H1 (cell line): ENCODE data around the gene PYURF. TPM values are rescaled to one million over a fixed set of nuclear protein-coding genes. Genes with fewer than 3 reads are reported as not detected.

ENCODE experiments used
- CTCF ChIA-PET: fragments of 300-600 bp; sonication (Branson Sonifier 250); formaldehyde crosslinking; loops from one replicate; lab custom pipeline; 2021; ENCODE audit not compliant: partially characterized antibody; lab: Charles Lee
- POLR2A ChIA-PET: fragments of 300-600 bp; sonication (Branson Sonifier 250); formaldehyde crosslinking; loops from one replicate; lab custom pipeline; 2021; ENCODE audit warnings: inconsistent platforms; ENCODE audit not compliant: partially characterized antibody; lab: Charles Lee
- DNase-seq, 2 experiments: peaks; one replicate each; pipeline versions ENCODE4 v3.0.0 to v3.0.0-alpha.2; 2010 to 2022; ENCODE audit warnings: low spot score in 2 of 2, low read depth in 1 of 2, mixed read lengths in 1 of 2
- FAIRE-seq: peaks from 2 replicates; lab custom pipeline; 2011; peaks lifted over from hg19 to GRCh38; lab: Jason Lieb, UNC
- H2AFZ ChIP-seq: 2 replicates; pipeline ENCODE4 v1.8.1; 2012; ENCODE audit warnings: low read length, inconsistent platforms
- H2AK5ac ChIP-seq: 2 replicates; pipeline ENCODE4 v1.6.1; 2013; ENCODE audit warnings: low read depth, low read length
- H2BK120ac ChIP-seq: replicated peaks from 2 replicates; pipeline ENCODE3; 2013; ENCODE audit warnings: low read depth, low read length, inconsistent platforms
- H2BK12ac ChIP-seq: 2 replicates; pipeline ENCODE4 v1.6.1; 2013; ENCODE audit warnings: low read depth, low read length
- H2BK15ac ChIP-seq: 2 replicates; pipeline ENCODE4 v1.6.1; 2013; ENCODE audit warnings: low read length
- H2BK20ac ChIP-seq: 2 replicates; pipeline ENCODE4 v1.6.1; 2013; ENCODE audit warnings: low read length
- H2BK5ac ChIP-seq: 2 replicates; pipeline ENCODE4 v1.6.1; 2013; ENCODE audit warnings: low read depth, low read length
- H3K14ac ChIP-seq: 2 replicates; pipeline ENCODE4 v1.6.1; 2013; ENCODE audit warnings: inconsistent platforms; ENCODE audit not compliant: insufficient read length
- H3K18ac ChIP-seq: 2 replicates; pipeline ENCODE4 v1.6.1; 2013; ENCODE audit warnings: low read length; ENCODE audit errors: extremely low read depth
- H3K23ac ChIP-seq: 2 replicates; pipeline ENCODE4 v1.6.1; 2013; ENCODE audit warnings: inconsistent platforms; ENCODE audit not compliant: insufficient read length
- H3K23me2 ChIP-seq: 2 replicates; pipeline ENCODE4 v1.6.1; 2013; ENCODE audit warnings: low read depth, low read length
- H3K27ac ChIP-seq: 2 replicates; pipeline ENCODE4 v1.6.1; 2011; ENCODE audit warnings: low read depth, low read length, inconsistent platforms
- H3K27me3 ChIP-seq, 4 experiments: replicated peaks in 1 of 4; 1 replicate in 1 of 4; 2 replicates in 3 of 4; pipeline versions ENCODE4 v1.6.1 to v1.8.1; 2011 to 2013; ENCODE audit warnings: low read length in 3 of 4, mild to moderate bottlenecking in 3 of 4, inconsistent platforms in 2 of 4, mixed read lengths in 2 of 4, moderate library complexity in 1 of 4; ENCODE audit not compliant: control insufficient read depth in 3 of 4, insufficient read depth in 3 of 4; ENCODE audit errors: extremely low read depth in 1 of 4
- H3K36me3 ChIP-seq, 4 experiments: 2 replicates each; pipeline versions ENCODE4 v1.6.1 to v1.8.1; 2011 to 2013; ENCODE audit warnings: mild to moderate bottlenecking in 4 of 4, low read length in 3 of 4, moderate library complexity in 2 of 4, control low read depth in 1 of 4, inconsistent platforms in 1 of 4; ENCODE audit not compliant: insufficient read depth in 4 of 4, control insufficient read depth in 2 of 4
- H3K4ac ChIP-seq: replicated peaks from 2 replicates; pipeline ENCODE3; 2013; ENCODE audit warnings: low read length, low read depth, mixed read lengths, inconsistent platforms; ENCODE audit not compliant: insufficient read length
- H3K4me1 ChIP-seq, 4 experiments: replicated peaks in 1 of 4; 1 replicate in 1 of 4; 2 replicates in 3 of 4; pipeline versions ENCODE4 v1.6.1 to v1.8.1; 2011 to 2013; ENCODE audit warnings: low read length in 3 of 4, inconsistent platforms in 2 of 4, mixed read lengths in 1 of 4; ENCODE audit not compliant: insufficient read depth in 4 of 4, control insufficient read depth in 3 of 4
- H3K4me2 ChIP-seq, 2 experiments: 2 replicates each; pipeline versions ENCODE4 v1.6.1 to v1.8.1; 2011 to 2013; ENCODE audit warnings: low read depth in 2 of 2, low read length in 2 of 2, control low read depth in 1 of 2, inconsistent platforms in 1 of 2, mild to moderate bottlenecking in 1 of 2; ENCODE audit not compliant: insufficient read depth in 1 of 2
- H3K4me3 ChIP-seq, 4 experiments: fragments of 200-600, 300-600 bp in 1 of 4; sonication (generic), shearing (Covaris generic), sonication (Bioruptor Twin) in 1 of 4; 2 replicates each; pipeline versions ENCODE4 v1.5.1 to v1.8.1; 2011 to 2016; ENCODE audit warnings: low read length in 4 of 4, low read depth in 3 of 4, control low read depth in 2 of 4, inconsistent platforms in 2 of 4, mild to moderate bottlenecking in 2 of 4, mixed read lengths in 1 of 4, moderate library complexity in 1 of 4; ENCODE audit not compliant: insufficient read depth in 2 of 4; ENCODE audit errors: extremely low read depth in 1 of 4
- H3K56ac ChIP-seq: replicated peaks from 2 replicates; pipeline ENCODE3; 2013; ENCODE audit warnings: low read depth, mild to moderate bottlenecking, mixed read lengths, low read length, inconsistent platforms; ENCODE audit not compliant: insufficient read length
- H3K79me1 ChIP-seq: 2 replicates; pipeline ENCODE4 v1.6.1; 2013; ENCODE audit warnings: low read depth, low read length, control low read depth
- H3K79me2 ChIP-seq, 2 experiments: 2 replicates each; pipeline versions ENCODE4 v1.6.1 to v1.8.1; 2012 to 2013; ENCODE audit warnings: low read length in 2 of 2, mild to moderate bottlenecking in 2 of 2, inconsistent platforms in 1 of 2; ENCODE audit not compliant: insufficient read depth in 2 of 2, control insufficient read depth in 1 of 2
- H3K9ac ChIP-seq, 4 experiments: replicated peaks in 1 of 4; 1 replicate in 1 of 4; 2 replicates in 3 of 4; pipeline versions ENCODE4 v1.6.1 to v1.8.1; 2011 to 2013; ENCODE audit warnings: low read depth in 3 of 4, low read length in 3 of 4, control low read depth in 2 of 4, mild to moderate bottlenecking in 2 of 4, moderate library complexity in 2 of 4, inconsistent platforms in 1 of 4; ENCODE audit errors: extremely low read depth in 1 of 4
- H3K9me3 ChIP-seq, 2 experiments: 2 replicates each; pipeline versions ENCODE4 v1.6.1 to v1.8.1; 2012 to 2013; ENCODE audit warnings: mild to moderate bottlenecking in 2 of 2, moderate library complexity in 2 of 2, control low read depth in 1 of 2, inconsistent platforms in 1 of 2, low read depth in 1 of 2, low read length in 1 of 2, mixed read lengths in 1 of 2; ENCODE audit not compliant: insufficient read depth in 2 of 2
- H4K20me1 ChIP-seq, 2 experiments: replicated peaks in 1 of 2; 2 replicates each; pipeline versions ENCODE3 to v1.8.1; 2011 to 2013; ENCODE audit warnings: inconsistent platforms in 2 of 2, low read length in 2 of 2, mild to moderate bottlenecking in 1 of 2; ENCODE audit not compliant: insufficient read depth in 2 of 2, control insufficient read depth in 1 of 2
- H4K5ac ChIP-seq: 2 replicates; pipeline ENCODE4 v1.6.1; 2013; ENCODE audit warnings: low read length, low read depth, mixed read lengths, inconsistent platforms; ENCODE audit not compliant: insufficient read length
- H4K8ac ChIP-seq: 2 replicates; pipeline ENCODE4 v1.8.0; 2013; ENCODE audit warnings: mild to moderate bottlenecking, moderate library complexity, low read length, inconsistent platforms; ENCODE audit not compliant: insufficient read depth; ENCODE audit errors: extremely low read depth
- H4K91ac ChIP-seq: replicated peaks from 2 replicates; pipeline ENCODE3; 2013; ENCODE audit warnings: low read length, mixed read lengths, inconsistent platforms; ENCODE audit not compliant: insufficient read length
- PHF8 ChIP-seq: fragments of 200-600 bp; sonication (generic); conservative IDR thresholded peaks from 2 replicates; pipeline ENCODE4 v1.7.1; 2012; ENCODE audit warnings: low read depth, mild to moderate bottlenecking, inconsistent platforms, low read length, moderate library complexity
- POLR2A ChIP-seq, 2 experiments: IDR thresholded peaks; 1 replicate in 1 of 2; 2 replicates in 1 of 2; pipeline ENCODE4 v1.6.1; 2011; ENCODE audit warnings: low read depth in 2 of 2, low read length in 2 of 2, mild to moderate bottlenecking in 2 of 2; ENCODE audit errors: control extremely low read depth in 1 of 2
- WGBS, 2 experiments: shearing (Covaris generic) in 1 of 2; methylation state at CpG; one replicate each; pipeline versions ENCODE4 v1.1.6 to v1.1.7; 2013 to 2015; ENCODE audit warnings: low lambda C conversion rate in 2 of 2, mixed read lengths in 2 of 2, inconsistent platforms in 1 of 2, low coverage in 1 of 2, missing lambda C conversion rate in 1 of 2; ENCODE audit not compliant: insufficient replicate concordance in 2 of 2, insufficient coverage in 1 of 2, insufficient read length in 1 of 2; ENCODE audit errors: extremely low coverage in 1 of 2, missing lambda C conversion rate in 1 of 2; 5-methylcytosine and 5-hydroxymethylcytosine counted together
- polyA plus RNA-seq, 7 experiments: library from polyadenylated mRNA; depleted of rRNA in 3 of 7; stranded (reverse) in 5 of 7; unstranded in 2 of 7; fragments of >200 nt in 5 of 7; fragments of 200-250 nt in 2 of 7; gene quantifications; 1 replicate in 5 of 7; 2 replicates in 1 of 7; 4 replicates in 1 of 7; pipeline versions ENCODE4 v1.2.1 to v1.2.3, GENCODE V29; 2011 to 2013; ENCODE audit warnings: missing spikeins in 2 of 7, mixed read lengths in 2 of 7
- total RNA-seq: library from RNA; stranded (reverse); fragmentation: NEBNext Ultra II Directional; extraction: Animal tissue kit (Norgen Biotek cat#: 25700); gene quantifications from 2 replicates; pipeline ENCODE4 v1.2.1, GENCODE V29; 2021
- TF ChIP-seq, protein P1 (sequence below), 3 experiments: IDR thresholded peaks; 1 replicate in 2 of 3; 2 replicates in 1 of 3; pipeline versions ENCODE4 v1.5.1 to v1.6.1; 2011; ENCODE audit warnings: low read length in 3 of 3, mild to moderate bottlenecking in 3 of 3, inconsistent platforms in 2 of 3, low read depth in 1 of 3, moderate library complexity in 1 of 3; ENCODE audit not compliant: insufficient read depth in 1 of 3; ENCODE audit errors: control extremely low read depth in 1 of 3

Gene PYURF
- total and polyA plus RNA-seq, 2 of the 8 experiments (the other 6 are each of a cell fraction or from before 2014, with no cell fraction given), result 31.6 to 44.8 TPM

- Histone ChIP-seq H3K9me3 (no peaks in the 10 kb centered on the region), H3K4me3 (no peak overlapping the region), H2AK5ac (no peak overlapping the region), H4K20me1 (no peaks in the 10 kb centered on the region), H3K23me2 (no peaks in the 10 kb centered on the region), H2BK5ac (no peak overlapping the region), H3K14ac (no peak overlapping the region), H3K4ac (no peak overlapping the region), H3K9ac (no peak overlapping the region), H2BK15ac (no peak overlapping the region), H3K4me2 (no peak overlapping the region), H3K79me1 (no peaks in the 10 kb centered on the region), H2BK120ac (no peak overlapping the region), H2BK12ac (no peak overlapping the region; the same call in 1 of the 2 replicates), H3K36me3 (peaks cover 0 to 14% (median 4%) of the 10 kb centered on the region in 4 experiments; a peak in 4 of 8 replicates), H4K8ac (no peak overlapping the region), H3K4me1 (peaks cover 0 to 3% (median 1%) of the 10 kb centered on the region in 4 experiments; a peak in 3 of 7 replicates), H3K23ac (no peak overlapping the region), H4K5ac (no peak overlapping the region), H3K79me2 (peaks cover 0 to 8% of the 10 kb centered on the region in 2 experiments; a peak in 2 of 4 replicates), H4K91ac (no peak overlapping the region), H3K56ac (no peak overlapping the region), H3K27me3 (no peaks in the 10 kb centered on the region), H2BK20ac (no peak overlapping the region), H3K27ac (no peak overlapping the region), H2AFZ (no peak overlapping the region), H3K18ac (no peak overlapping the region)
- no peak for TF ChIP-seq POLR2A (IDR thresholded peaks at IDR 0.05; ENCODE audit: control extremely low read depth in 1 of 2, low read depth in 2 of 2, low read length in 2 of 2)
- no peak for TF ChIP-seq PHF8
- TF ChIP-seq, protein P1, sequence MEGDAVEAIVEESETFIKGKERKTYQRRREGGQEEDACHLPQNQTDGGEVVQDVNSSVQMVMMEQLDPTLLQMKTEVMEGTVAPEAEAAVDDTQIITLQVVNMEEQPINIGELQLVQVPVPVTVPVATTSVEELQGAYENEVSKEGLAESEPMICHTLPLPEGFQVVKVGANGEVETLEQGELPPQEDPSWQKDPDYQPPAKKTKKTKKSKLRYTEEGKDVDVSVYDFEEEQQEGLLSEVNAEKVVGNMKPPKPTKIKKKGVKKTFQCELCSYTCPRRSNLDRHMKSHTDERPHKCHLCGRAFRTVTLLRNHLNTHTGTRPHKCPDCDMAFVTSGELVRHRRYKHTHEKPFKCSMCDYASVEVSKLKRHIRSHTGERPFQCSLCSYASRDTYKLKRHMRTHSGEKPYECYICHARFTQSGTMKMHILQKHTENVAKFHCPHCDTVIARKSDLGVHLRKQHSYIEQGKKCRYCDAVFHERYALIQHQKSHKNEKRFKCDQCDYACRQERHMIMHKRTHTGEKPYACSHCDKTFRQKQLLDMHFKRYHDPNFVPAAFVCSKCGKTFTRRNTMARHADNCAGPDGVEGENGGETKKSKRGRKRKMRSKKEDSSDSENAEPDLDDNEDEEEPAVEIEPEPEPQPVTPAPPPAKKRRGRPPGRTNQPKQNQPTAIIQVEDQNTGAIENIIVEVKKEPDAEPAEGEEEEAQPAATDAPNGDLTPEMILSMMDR (IDR thresholded peaks at IDR 0.05; ENCODE audit: control extremely low read depth in 1 of 3, insufficient read depth in 1 of 3, low read depth in 1 of 3, low read length in 3 of 3), result no peak
- no peak for DNase-seq
- no peak for FAIRE-seq
- ChIA-PET POLR2A (no interaction called here), CTCF (interaction anchor here (0.7 to 7.7 kb wide), 13 partner anchors 8 to 305 kb away, joined by 3 to 112 read pairs (median 4); partner anchors contain the start of gene HERC5)
- WGBS, 2 experiments, result 88% methylated on average over 3 of the region's 3 CpGs; no CpG with 5 or more reads in 1 of the 2 experiments
These were observed 6.8 kb downstream of the PYURF start for GRCh38 chr4:88516746-88517145.
